Testis (tissue), 2 donors: ENCODE results near the gene ZFPM1.

Experiments used
- POLR2A ChIP-seq: fragments of 450-650 bp; IDR thresholded peaks from one replicate; pipeline ENCODE4 v1.6.1; 2017; ENCODE audit warnings: antibody characterized with exemption, mild to moderate bottlenecking, moderate library complexity
- TF ChIP-seq, protein P1 (sequence below), 3 experiments: fragments of 450-650 bp in 2 of 3; fragments of 200-600 bp in 1 of 3; sonication (generic) in 1 of 3; IDR thresholded peaks; one replicate each; pipeline ENCODE4 v1.5.1; 2016 to 2019; ENCODE audit warnings: antibody characterized with exemption in 3 of 3, mild to moderate bottlenecking in 2 of 3, moderate library complexity in 1 of 3

- TF ChIP-seq, protein P1, sequence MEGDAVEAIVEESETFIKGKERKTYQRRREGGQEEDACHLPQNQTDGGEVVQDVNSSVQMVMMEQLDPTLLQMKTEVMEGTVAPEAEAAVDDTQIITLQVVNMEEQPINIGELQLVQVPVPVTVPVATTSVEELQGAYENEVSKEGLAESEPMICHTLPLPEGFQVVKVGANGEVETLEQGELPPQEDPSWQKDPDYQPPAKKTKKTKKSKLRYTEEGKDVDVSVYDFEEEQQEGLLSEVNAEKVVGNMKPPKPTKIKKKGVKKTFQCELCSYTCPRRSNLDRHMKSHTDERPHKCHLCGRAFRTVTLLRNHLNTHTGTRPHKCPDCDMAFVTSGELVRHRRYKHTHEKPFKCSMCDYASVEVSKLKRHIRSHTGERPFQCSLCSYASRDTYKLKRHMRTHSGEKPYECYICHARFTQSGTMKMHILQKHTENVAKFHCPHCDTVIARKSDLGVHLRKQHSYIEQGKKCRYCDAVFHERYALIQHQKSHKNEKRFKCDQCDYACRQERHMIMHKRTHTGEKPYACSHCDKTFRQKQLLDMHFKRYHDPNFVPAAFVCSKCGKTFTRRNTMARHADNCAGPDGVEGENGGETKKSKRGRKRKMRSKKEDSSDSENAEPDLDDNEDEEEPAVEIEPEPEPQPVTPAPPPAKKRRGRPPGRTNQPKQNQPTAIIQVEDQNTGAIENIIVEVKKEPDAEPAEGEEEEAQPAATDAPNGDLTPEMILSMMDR (IDR thresholded peaks at IDR 0.05), result no peak
- no peak for TF ChIP-seq POLR2A
Observed at GRCh38 chr16:88552815-88553214, 99.7 kb downstream of the ZFPM1 start.
